Measurements from ENCODE around the gene TMEM242.
"Not testable (repeated sequence)": the region's sequence is repeated elsewhere in the genome, so short reads cannot be mapped to it uniquely, and the experiment has no call there.

Gene TMEM242

DNA sequence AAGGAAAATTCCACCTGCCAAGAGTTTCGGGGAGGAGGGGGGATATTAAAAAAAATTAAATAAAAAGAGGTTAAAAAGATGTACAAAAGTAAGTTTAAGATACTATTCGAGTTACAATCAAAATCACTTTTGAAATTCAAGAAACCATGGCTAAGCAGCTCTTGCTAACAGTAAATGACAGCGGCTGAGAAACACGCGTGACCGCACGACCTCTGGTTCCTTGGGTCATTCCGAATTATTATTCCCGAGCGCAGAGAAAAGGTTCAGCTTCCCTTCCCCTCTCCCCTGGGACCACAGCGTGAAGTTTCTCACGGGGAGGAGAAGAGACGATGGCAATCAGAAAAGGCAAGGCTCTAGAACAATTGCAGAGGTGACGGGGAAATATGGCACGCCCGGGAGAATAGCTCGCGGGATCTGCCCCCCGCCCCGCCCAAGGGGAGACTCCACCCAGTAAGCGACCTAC is 496 bp downstream of the TMEM242 start:
- no peak for DNase-seq

DNA sequence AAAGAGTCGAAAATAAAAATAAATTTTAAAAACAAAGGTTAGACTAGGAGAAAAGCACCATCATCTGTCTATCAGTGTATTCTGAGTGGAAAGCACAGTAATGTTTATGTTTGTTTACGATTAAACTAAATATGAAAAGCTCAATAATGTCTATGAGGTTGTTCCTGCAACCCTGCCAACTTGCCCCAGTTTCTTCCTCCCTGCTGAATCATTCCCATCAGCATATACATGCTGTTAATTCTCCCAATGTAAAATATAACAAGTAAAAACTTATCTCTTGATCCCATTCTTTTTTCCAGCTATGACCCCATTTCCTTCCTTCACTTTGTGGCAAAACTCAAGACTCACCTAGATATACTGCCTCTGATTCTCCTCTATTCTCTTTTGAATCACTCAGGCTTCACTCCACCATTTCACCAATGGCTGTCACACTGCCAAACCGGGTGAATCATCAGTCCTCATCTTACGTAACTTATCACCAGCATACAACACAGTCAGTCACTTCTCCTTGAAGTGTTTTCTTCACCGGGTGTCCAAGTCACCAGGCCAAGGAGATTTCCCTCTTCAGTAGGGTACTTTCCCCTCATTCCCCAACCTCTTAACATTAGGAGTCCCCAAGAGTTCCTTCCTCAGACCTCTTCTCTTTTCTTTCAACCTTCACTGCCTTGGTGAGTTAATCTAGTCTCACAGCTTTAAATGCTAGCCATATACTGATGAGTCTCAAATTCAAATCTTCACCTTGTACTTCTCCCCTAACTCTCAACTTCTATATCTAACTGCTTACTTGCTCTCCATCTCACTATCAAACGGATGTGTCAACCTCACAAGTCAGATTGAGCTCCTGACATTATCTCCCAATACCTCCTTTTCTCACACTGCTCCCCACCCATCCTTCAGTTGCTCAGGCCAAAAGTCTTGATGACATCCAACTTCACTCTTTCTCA is 6.2 kb downstream of the TMEM242 start:
- no peak for DNase-seq

DNA sequence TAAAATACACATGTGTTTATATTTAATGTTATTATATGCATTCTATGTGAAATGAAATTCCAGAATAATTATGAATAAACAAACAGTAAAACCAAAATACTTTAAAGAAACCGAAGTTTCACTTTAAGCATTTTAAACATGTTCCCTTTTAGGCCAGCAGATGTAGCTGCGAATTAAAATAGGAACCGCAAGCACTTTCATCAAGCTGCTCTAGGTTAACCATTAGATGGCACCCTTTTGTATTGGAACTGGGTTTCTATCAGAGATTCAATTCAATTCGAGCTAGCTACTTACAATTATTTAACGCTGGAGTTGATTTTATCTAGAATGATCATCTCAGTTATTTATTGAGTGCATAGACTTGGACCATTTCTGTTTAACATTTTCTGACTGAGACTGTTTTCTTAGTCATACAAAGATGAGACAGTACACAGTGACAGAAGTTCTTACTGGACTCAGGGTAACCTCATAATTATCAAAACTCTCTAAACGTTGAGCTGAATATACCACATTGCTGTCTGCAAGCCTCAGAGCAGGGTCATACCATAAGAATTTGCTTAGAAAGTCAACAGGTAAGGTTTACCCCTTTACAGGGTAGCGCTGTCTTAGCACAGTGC is 8.5 kb downstream of the TMEM242 start:
- DNase-seq = no peak

DNA sequence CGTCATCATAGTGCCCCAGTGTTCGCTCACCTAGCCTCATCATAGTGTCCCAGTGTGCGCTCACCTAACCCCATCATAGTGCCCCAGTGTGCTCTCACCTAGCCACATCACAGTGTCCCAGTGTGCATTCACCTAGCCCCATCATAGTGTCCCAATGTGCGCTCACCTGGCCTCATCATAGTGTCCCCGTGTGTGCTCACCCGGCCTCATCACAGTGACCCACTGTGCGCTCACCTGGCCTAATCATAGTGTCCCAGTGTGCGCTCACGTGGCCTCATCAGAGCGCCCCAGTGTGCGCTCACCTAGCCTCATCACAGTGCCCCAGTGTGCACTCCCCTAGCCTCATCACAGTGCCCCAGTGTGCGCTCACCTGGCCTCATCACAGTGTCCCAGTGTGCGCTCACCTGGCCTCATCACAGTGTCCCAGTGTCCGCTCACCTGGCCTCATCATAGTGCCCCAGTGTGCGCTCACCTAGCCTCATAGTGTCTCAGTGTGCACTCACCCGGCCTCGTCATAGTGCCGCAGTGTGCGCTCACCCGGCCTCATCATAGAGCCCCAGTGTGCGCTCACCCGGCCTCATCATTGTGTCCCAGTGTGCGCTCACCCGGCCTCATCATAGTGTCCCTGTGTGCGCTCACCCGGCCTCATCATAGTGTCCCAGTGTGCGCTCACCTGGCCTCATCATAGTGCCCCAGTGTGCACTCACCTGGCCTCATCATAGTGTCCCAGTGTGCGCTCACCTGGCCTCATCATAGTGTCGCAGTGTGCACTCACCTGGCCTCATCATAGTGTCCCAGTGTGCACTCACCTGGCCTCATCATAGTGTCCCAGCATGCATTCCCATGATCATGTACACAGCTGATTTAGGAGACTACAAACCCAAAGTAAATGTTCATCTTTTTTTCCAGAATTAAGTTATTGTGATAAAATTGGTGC is 9.5 kb downstream of the TMEM242 start:
- DNase-seq = no peak

DNA sequence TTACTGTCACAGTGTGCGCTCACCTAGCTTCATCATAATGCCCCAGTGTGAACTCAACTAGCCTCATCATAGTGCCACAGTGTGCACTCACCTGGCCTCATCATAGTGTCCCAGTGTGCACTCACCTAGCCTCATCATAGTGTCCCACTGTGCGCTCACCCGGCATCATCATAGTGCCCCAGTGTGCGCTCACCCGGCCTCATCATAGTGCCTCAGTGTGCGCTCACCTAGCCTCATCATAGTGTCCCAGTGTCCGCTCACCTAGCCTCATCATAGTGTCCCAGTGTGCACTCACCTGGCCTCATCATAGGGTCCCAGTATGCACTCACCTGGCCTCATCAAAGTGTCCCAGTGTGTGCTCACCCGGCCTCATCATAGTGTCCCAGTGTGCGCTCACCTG is 10.6 kb downstream of the TMEM242 start:
- no peak for DNase-seq

DNA sequence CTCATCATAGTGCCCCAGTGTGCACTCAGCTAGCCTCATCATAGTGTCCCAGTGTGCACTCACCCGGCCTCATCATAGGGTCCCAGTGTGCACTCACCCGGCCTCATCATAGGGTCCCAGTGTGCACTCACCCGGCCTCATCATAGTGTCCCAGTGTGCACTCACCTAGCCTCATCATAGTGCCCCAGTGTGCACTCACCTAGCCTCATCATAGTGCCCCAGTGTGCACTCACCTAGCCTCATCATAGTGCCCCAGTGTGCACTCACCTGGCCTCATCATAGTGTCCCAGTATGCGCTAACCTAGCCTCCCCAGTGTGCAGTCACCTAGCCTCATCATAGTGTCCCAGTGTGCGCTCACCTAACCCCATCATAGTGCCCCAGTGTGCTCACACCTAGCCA is 12.6 kb downstream of the TMEM242 start:
- DNase-seq = not testable (repeated sequence)

DNA sequence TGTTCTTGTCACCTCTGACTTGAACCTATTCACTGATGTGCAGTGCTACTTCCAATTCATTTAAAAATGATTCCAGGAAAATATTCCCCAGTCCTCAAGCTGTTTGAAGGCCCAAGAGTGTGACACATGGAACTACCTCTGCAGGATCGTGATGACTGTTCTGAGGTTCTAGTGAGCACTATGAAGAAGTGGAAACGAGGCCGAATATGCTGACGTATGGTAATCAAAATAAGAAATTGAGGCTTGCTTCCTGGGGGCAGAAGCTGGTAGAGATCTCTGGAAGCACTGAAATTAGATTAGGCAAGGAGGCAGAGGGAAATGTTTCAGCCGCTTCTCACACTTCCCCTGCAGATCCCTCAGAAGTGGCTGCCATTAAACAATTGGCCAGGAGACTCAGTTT is 15.7 kb downstream of the TMEM242 start:
- DNase-seq = no peak

DNA sequence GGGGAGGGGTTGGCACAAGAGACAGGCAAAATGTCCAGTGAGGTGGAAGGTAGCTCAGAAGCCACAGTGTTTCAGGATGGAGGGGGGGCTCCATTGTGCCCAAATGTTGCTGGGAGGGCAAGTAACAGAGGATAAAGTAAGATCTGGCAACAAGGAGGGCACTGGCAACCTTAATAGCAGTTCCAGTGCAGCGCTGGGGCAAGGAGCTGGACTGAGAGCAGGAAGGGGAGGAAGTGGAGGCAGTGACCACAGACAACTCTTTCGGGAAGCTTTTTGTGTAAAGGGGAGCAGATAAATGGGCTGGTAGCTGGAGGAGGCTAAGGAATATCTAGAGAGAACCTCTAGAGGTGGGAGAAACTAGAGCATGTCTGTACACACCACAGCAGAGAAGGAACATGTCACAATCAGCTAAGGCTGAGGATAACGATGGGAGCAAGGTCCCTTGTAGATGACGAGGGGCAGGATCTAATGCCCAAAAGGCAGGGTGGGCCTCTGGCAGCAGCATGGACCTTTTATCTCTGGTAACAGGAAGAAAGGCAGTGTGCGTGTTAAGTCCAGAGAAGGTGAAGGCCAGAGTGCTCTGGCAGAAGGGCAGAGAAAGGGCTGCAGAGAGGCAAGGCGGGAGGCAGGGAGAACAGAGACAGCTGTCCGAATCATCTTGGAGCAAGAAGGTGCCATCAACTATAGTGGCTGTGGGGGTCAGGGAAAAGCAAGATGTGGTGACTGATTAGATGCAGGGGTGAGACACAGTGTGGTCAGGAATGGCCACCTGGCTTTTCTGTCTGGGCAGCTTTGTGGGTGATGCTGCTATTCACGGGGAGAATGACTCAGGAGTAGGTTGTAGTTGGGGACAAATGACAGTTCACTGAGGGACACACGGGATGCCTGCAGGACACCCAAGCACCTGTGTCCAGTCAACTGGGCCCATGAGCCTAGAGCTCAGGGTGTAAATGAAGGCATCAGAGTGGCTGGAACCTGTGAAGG is 17.4 kb downstream of the TMEM242 start:
- DNase-seq = no peak

DNA sequence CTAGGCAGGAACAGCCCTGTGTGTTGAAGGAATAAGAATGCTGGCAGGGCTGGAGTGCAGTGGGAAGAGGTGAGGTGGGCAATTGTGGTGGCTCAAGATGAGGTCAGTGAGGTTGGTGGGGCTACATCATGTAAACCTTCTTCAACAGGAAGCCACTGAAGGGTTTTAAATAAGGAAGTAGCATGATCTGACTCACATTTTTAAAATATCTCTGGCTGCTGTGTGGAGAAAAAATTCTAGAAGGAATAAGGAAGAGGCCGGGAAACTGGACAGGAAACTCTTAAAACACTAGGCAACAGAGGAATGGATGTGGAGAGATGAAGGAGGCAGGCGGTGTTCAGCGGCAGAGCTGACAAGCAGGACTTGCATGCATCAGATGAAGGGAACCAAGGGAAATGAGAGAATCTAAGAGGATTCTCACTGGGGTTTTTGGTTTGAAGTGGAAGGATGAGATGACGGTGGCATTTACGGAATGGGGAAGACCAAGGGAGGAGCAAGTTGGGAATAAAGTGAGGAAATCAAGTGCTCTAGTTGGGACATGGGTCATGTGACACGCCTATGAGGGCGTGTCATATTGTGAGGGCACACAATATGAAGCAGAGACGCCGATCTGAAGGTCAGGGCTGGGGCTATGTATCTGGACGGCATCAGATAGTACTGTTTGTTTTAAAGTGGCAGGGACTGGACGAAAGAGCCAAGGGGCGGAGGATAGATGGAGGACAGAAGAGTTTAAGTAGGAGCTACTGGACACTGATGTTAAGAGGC is 18.2 kb downstream of the TMEM242 start:
- DNase-seq = no peak

DNA sequence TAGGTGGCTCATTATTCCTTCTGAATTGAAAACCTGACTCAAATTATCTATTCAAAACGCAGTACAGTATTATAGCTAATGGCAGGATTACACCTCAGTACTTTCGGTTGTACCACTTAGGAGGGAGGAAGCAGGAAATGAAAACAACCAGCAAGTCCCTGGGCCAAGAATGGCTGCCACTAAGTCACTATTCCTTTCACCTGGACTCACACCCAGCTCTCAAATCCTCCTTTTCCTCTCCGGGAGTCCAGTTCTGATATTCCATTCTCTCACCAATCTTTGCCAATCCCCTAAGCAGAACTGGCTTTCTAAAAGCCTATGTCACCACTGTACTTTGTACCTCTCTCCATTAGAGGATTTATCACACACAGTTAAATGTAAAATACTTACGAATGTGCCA is 20.6 kb downstream of the TMEM242 start:
- DNase-seq = no peak

DNA sequence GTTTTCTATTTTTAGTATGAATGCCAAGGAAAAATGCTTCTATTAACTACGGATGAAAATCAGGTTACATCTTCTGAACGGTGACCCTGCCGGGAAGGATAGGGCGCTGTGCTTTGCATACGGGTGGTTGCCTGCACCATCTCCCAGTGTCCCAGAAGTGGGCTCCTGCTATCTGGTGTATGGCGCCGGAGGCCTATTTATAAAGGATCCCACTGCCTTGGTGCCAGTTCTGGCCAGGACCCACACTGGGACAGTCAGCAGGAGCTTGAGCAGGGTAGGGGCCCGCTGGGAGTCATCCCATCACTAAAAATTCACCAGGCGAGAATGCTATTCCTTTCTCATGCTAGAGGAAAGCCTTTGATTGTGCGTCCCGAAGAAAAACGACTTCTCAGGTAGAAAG is 22.9 kb downstream of the TMEM242 start:
- no peak for DNase-seq

DNA sequence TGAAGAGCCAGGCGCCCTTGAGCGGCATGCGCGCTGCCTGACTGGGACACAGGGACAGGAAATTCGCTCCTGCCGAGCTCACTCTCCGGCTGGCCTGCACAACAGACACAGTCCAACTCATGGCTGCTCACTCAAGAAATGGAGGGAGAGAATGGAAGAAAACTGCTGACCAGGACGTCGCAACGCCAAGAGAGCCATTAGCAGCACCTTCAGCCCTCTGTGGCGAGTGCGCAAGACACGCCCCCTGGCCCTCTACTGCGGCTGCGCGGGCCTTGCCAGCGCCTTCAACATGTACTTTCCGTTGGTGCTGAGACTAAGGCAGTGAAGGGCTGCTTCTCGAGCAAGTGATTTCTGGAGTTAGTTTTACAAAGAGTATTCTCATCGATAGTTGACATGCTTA is 23.3 kb downstream of the TMEM242 start:
- no peak for DNase-seq

DNA sequence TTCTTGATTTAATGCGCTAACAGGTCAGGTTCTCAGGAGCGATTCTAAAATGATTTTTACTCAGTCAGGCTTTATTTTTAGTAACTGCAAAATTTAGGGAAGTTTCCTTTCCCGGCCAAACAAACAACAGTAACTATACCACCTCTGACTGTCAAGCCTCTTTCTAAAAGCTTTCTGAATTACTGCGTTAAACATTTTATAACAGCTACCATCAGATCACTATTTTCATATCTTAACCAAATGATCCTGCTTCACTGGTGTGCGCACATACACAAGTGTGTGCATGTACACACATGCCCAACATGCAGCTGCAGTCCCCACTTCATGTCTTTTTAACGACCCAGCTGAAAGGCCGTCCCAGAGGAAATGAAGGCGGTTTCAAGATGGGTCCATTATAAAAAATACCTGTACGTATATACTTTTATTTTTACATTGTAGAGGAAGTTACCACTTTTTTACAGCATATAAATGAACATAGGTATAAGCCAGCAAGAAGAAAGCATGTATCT is 25.0 kb downstream of the TMEM242 start:
- DNase-seq = no peak

DNA sequence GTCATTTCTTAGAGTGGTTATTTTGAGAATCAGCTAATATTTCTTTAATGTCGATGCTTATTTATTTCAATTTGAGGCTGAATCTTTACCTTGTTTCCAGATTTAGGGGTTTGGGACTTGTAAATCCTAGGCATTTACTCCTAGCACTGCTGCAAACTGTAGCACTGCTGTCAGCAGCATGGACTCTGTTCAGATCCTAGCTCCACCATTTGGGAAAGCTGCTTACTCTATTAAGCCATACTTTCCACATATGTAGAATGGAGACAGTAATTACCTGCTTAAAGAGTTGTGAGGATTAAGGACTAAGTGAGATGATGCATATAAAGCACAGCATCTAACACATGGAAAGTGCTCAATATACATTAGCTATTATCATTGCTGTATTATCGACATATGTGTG is 28.7 kb downstream of the TMEM242 start:
- no peak for DNase-seq

DNA sequence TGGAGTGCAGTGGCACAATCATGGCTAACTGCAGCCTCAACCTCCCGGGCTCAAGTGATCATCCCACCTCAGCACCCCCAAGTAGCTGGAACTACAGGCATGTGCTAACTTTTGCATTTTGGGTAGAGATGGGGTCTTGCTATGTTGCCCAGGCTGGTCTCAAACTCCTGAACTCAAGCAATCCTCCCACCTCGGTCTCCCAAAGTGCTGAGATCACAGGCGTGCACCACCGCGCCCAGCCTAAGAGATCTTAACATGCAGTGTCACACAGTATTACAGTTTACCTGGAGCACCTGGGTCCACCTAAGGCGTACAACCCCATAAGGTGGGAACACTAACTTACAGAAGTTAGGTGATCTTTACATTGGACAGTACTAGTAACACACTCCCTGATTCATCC is 29.5 kb downstream of the TMEM242 start:
- DNase-seq = no peak

DNA sequence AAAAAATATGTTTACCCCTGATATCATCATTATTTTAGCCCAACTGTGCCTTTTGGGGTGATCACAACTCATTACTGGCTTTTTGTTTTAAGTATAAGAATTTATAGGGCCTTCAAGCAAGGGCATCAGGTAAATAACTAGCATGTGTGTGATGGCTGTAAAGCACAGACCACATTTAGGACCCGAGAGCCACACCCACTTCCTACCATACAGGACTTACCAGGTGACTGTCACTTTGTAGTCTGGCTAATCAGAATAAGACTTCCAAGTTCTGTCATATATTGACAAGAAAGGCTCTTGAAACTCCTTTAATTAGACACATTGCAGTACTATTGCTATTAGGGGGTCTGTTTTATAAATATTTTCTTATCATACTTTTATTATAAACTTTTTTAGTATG is 31.1 kb downstream of the TMEM242 start:
- no peak for DNase-seq

DNA sequence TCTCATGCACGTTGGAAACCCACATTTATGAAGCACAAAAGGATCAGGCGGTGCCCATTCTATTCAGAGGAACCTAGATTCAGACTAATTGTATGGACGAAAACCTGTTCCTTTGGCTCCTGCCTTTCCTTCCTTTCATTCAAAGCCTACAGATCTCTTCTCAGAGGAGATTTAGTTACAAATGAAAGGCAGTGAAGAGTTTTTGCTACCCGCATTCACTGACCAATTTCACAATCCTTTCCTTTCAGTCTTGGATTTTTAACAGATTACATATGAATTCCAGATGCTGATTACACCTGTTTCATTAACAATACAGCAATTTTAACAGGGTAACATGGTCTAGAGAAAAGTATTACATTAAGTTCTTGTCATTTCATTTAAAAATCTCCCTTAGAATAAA is 32.0 kb downstream of the TMEM242 start:
- no peak for DNase-seq

DNA sequence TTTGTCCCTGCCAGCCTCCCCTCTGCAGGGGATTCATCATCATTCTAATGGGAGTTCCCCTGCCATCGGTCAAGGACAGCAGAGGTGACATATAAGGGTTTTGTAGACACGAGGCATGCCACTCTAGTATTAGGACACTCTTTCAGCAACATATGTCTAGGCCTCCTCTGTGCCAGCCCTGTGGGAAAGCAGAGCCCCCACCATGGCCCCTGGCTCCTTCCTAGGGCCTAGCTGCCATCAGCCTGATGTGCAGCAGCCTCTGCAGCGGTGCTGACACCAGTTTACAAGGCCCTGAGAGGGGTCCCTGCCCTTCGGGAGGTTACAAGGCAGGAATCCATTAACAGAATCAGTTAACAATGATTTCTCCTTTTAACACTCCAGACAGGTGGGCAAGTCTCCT is 32.5 kb downstream of the TMEM242 start:
- no peak for DNase-seq

DNA sequence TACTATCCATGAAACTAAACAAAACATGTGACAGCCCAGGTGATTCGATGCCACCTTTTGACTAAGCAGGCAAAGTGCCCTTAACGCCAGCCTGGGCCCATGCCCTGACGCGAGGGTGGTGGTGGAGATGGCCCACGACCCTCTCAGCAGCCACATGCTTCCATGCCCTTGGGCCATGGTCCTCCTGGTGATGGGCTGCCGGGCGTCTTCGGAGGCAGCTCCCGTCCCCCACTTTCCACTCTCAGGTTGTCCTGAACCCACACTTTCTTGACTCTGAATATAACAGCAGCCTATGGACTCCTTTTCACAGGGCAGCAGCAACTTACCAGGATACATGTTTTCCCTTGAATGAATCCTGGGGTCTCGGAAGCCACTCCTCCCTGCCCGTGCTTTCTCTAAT is 33.6 kb downstream of the TMEM242 start:
- DNase-seq = no peak

DNA sequence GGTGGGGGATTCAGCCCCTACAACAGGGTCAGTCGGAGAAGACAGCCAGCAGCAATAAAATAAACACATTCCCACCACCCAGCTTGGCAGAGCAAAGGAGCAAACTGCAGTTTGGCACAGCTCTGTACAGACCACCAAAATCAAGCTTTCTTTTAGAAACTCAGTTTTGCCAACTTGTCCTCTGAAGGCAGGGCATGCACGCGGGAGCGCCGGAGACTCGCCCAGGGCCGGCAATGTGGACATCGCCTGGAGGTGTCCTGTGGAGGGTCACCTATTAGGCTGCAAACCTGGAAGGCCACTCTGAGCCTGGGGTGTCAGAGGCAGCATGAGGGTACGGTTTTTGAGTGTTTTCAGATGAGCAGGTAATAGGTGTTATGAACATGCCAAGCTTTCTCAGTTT is 34.7 kb downstream of the TMEM242 start:
- no peak for DNase-seq

DNA sequence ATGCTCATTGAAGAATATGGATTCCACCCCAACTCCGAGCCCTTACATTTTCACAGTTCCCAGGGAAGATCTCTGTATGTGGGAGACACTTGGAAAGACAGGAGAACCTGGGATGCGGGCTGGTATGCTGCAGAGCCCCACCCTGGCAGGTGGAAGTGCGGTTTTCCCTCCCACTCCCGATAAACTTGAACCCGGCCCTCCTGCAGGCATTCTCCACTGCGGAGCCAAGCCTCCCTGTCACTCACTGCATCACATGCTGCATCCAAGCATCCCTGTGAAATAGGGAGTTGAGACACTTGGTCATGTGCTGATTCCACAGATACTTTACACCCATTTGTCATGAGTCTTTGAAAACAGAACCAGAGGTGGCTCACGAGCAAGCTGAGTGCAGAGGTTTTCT is 35.4 kb downstream of the TMEM242 start:
- no peak for DNase-seq

Data from NCI-H2227 treated with DMSO at 0.1 percent for 48 hours (cell line).